ENCODE results near the gene RNASE13. TPM values are rescaled to one million over a fixed set of nuclear protein-coding genes. Genes with fewer than 3 reads are reported as not detected.

RNASE13 gene
- total and polyA plus RNA-seq, 2 of the 4 experiments (the other 2 are of a cell fraction): not detected

GRCh38 chr14:21055432-21056117 is 21.0 kb upstream of the RNASE13 start:
- Histone ChIP-seq H4K91ac (ENCODE audit: insufficient read depth, low read depth, low read length) (no peak overlapping the region), H3K4me1 (ENCODE audit: control insufficient read depth, insufficient read depth, low read length) (no peaks in the 10 kb centered on the region), H4K5ac (ENCODE audit: low read depth, low read length) (no peak overlapping the region), H3K23ac (ENCODE audit: low read depth, low read length) (no peak overlapping the region), H3K27me3 (ENCODE audit: control insufficient read depth, insufficient read depth, low read length) (peaks cover 4% of the 10 kb centered on the region), H3K9me3 (ENCODE audit: control insufficient read depth, insufficient read depth, low read length) (no peaks in the 10 kb centered on the region), H3K9me1 (ENCODE audit: insufficient read depth, low read length) (peaks cover 3% of the 10 kb centered on the region; the same call in 1 of the 2 replicates), H3K36me3 (ENCODE audit: control insufficient read depth, insufficient read depth, low read length) (no peaks in the 10 kb centered on the region), H2AK9ac (replicated peaks; ENCODE audit: low read depth, low read length, poor library complexity) (no peak overlapping the region), H2AK5ac (ENCODE audit: low read depth, low read length) (no peak overlapping the region), H2AFZ (replicated peaks; ENCODE audit: low read length, poor library complexity) (peak overlapping the region; percentile 36), H3K4me3 (ENCODE audit: insufficient read depth, low read depth, low read length) (no peak overlapping the region), H4K8ac (ENCODE audit: low read depth in 2 of 2, low read length in 2 of 2) (no peak overlapping the region), H3K4me2 (ENCODE audit: low read depth, low read length) (no peak overlapping the region), H3K79me1 (ENCODE audit: low read depth in 1 of 2, low read length in 2 of 2) (no peaks in the 10 kb centered on the region), H4K20me1 (ENCODE audit: insufficient read depth, low read length) (no peaks in the 10 kb centered on the region), H2BK20ac (ENCODE audit: low read depth, low read length) (no peak overlapping the region), H2BK15ac (ENCODE audit: low read depth, low read length) (no peak overlapping the region), H3K14ac (replicated peaks; ENCODE audit: low read depth, low read length) (no peak overlapping the region), H3K27ac (ENCODE audit: insufficient read depth, low read length) (no peak overlapping the region), H3K9ac (ENCODE audit: low read depth, low read length) (no peak overlapping the region), H3K56ac (ENCODE audit: extremely low read depth, insufficient read depth, low read length) (no peak overlapping the region), H2BK5ac (ENCODE audit: low read depth, low read length, poor library complexity, severe bottlenecking) (no peak overlapping the region), H2BK120ac (ENCODE audit: low read depth, low read length) (no peak overlapping the region), H3K18ac (ENCODE audit: low read depth, low read length) (no peak overlapping the region), H3K4ac (ENCODE audit: low read depth, low read length) (no peak overlapping the region)
- DNase-seq (no peak), ATAC-seq (ENCODE audit: low read depth) (no peak)
- dilution Hi-C loops (cut with HindIII; ENCODE audit: low sequenced_read_pairs, unreplicated experiment): no loop called here
- 50% methylated on average over 2 of the region's 5 CpGs; no CpG with 5 or more reads in 1 of the 2 experiments for WGBS, 2 experiments (ENCODE audit: extremely low coverage in 2 of 2, insufficient read length in 1 of 2)
- ChIA-PET CTCF (interaction anchor here (0.7 kb wide), 1 partner anchor 16 kb away, joined by 3 read pairs; no protein-coding TSS in a partner anchor), POLR2A (ENCODE audit: unreplicated experiment) (no interaction called here)
- in situ Hi-C loops (cut with MboI; ENCODE audit: low sequenced_read_pairs): no loop called here
- intact Hi-C loops (cut with micrococcal nuclease): no loop called here
- TF ChIP-seq CEBPB (IDR thresholded peaks at IDR 0.05; ENCODE audit: low read depth, low read length) (no peak), MAZ (IDR thresholded peaks at IDR 0.05; ENCODE audit: borderline replicate concordance, low read depth, low read length) (no peak), USF2 (IDR thresholded peaks at IDR 0.05; ENCODE audit: low read depth, low read length) (no peak), RFX5 (IDR thresholded peaks at IDR 0.05; ENCODE audit: low read depth, low read length) (no peak), SMC3 (IDR thresholded peaks at IDR 0.05; ENCODE audit: low read depth, low read length) (no peak), MXI1 (IDR thresholded peaks at IDR 0.05; ENCODE audit: borderline replicate concordance, low read depth, low read length) (no peak), CHD1 (IDR thresholded peaks at IDR 0.05; ENCODE audit: low read depth, low read length) (no peak), CTCF (conservative IDR thresholded peaks at IDR 0.05; ENCODE audit: low read depth, low read length) (no peak), BHLHE40 (IDR thresholded peaks at IDR 0.05; ENCODE audit: low read depth, low read length) (no peak), MAFK (IDR thresholded peaks at IDR 0.05; ENCODE audit: low read depth, low read length) (no peak), NFE2L2 (IDR thresholded peaks at IDR 0.05; ENCODE audit: low read depth, low read length) (no peak), RCOR1 (IDR thresholded peaks at IDR 0.05; ENCODE audit: insufficient replicate concordance, low read length) (no peak), RAD21 (IDR thresholded peaks at IDR 0.05; ENCODE audit: low read length) (no peak), POLR2A (IDR thresholded peaks at IDR 0.05; ENCODE audit: low read depth, low read length) (no peak)
- TF ChIP-seq, protein P1, sequence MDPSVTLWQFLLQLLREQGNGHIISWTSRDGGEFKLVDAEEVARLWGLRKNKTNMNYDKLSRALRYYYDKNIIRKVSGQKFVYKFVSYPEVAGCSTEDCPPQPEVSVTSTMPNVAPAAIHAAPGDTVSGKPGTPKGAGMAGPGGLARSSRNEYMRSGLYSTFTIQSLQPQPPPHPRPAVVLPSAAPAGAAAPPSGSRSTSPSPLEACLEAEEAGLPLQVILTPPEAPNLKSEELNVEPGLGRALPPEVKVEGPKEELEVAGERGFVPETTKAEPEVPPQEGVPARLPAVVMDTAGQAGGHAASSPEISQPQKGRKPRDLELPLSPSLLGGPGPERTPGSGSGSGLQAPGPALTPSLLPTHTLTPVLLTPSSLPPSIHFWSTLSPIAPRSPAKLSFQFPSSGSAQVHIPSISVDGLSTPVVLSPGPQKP (IDR thresholded peaks at IDR 0.05; ENCODE audit: borderline replicate concordance, low read depth, low read length): no peak
- BruUV-seq (replicated peaks): no TSS peak

All from IMR-90 (cell line).